Choroid plexus epithelial cell (primary cell): ENCODE results near the gene SCFD2.
"Not testable (repeated sequence)": the region's sequence is repeated elsewhere in the genome, so short reads cannot be mapped to it uniquely, and the experiment has no call there.

Experiments used
- DNase-seq: peaks from one replicate; pipeline ENCODE4 v3.0.0-alpha.2; 2010; ENCODE audit warnings: low read depth
- H3K4me3 ChIP-seq: 2 replicates; pipeline ENCODE4 v1.5.1; 2011; ENCODE audit warnings: low read depth, mild to moderate bottlenecking, control low read depth, low read length, moderate library complexity
- CTCF ChIP-seq: conservative IDR thresholded peaks from 2 replicates; pipeline ENCODE4 v1.5.1; 2011; ENCODE audit warnings: low read depth, mild to moderate bottlenecking, control low read depth, inconsistent platforms, low read length, moderate library complexity

Gene SCFD2

GRCh38 chr4:53365486-53366300 is at the start of gene SCFD2:
TSS of gene SCFD2 (minus strand) at chr4:53366061.
- peak; percentile 98 for DNase-seq
- no peak for TF ChIP-seq CTCF
- peak within 1 kb of the TSS; percentile 93 for H3K4me3 ChIP-seq

- DNase-seq, H3K4me3 ChIP-seq: not testable (repeated sequence)
These were observed 43.6 kb upstream of the SCFD2 start for GRCh38 chr4:53409479-53409878.

DNA sequence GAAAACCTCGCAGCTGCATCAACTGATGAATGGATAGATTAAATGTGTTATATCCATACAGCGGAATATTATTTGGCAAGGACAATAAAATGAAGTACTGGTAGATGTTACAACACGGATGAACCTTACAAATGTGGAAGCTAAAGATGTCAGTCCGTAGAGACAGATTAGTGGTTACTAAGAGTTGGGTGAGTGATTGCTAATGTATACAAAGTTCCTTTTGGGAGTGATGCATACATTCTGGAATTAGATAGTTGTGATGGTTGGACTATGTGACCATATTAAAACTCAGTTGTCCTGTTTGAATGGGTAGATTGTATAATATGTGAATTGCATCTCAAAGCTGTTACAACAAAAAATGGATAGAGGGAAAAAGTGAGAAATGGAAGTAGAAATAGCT is 14.4 kb upstream of the SCFD2 start:
- no peak for DNase-seq
- no peak overlapping the region for H3K4me3 ChIP-seq
- TF ChIP-seq CTCF: no peak

- peak overlapping the region; percentile 92 for H3K4me3 ChIP-seq
- TF ChIP-seq CTCF: no peak
- no peak for DNase-seq
These were observed 12.3 kb upstream of the SCFD2 start for GRCh38 chr4:53378171-53378482.

- peak within 1 kb of the TSS; percentile 92 for H3K4me3 ChIP-seq
- no peak for TF ChIP-seq CTCF
- peak; percentile 94 for DNase-seq
These were observed 11.7 kb upstream of the SCFD2 start, which contains the start of gene FIP1L1 for GRCh38 chr4:53377319-53378170. TSS of gene FIP1L1 (plus strand) at chr4:53377641. CDS start at chr4:53377839, 198 bp downstream.

DNA sequence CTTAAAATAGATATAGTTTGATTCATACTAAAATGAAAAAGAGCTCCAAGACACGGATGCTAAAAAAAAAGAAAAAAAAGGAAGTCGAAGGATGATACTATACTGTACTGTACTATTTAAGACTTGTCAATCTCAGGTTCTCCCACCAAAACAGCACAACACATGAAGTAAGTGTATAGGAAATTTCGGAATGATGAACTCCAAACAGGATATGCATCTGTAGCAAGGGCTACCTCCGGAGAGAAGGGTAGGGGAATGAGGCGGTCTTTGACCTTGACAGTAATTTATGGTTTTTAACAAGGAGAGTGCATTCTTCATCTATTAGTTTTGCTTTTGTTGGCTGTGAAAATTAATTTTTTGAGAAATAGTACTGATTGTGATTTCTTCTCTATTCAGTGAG is 11.0 kb upstream of the SCFD2 start:
- peak overlapping the region; percentile 92 for H3K4me3 ChIP-seq
- TF ChIP-seq CTCF: no peak
- no peak for DNase-seq

DNA sequence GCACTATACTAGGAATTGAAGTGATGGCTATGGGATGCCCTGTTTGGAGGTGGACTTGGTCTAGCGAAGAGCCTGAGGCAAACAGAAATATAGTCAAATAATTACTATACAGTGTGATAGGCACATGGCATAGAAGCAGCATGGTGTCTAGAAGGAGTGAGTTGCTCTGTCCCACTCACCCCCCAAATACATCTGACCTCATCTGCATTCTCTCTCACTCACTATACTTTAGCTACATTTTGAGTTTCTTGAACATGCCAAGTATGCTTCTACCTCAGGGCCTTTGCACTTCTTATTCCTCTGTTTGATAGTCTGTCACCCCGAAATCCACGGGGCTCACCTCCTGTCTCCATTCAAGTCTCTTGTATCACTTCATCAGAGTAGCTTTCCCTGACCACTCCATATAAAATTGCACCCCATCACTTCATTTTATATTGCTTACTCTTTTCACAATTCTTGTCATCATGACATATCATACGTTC is 9.0 kb upstream of the SCFD2 start:
- no peak overlapping the region for H3K4me3 ChIP-seq
- no peak for DNase-seq
- TF ChIP-seq CTCF: no peak
